GM23338 (cell line): Measurements from ENCODE around the gene LSP1. TPM values are rescaled to one million over a fixed set of nuclear protein-coding genes. Genes with fewer than 3 reads are reported as not detected.

Experiments
- ATAC-seq: fragments of 200-7000 bp; cut with Tn5 transposase; 3 replicates; pipeline ENCODE4 v1.9.1; 2020
- DNase-seq: peaks from one replicate; pipeline ENCODE4 v3.0.0-alpha.2; 2015; ENCODE audit warnings: low spot score
- H2AFZ ChIP-seq: fragments of 200-600 bp; sonication (generic); 2 replicates; pipeline ENCODE4 v1.8.0; 2016; ENCODE audit warnings: antibody characterized with exemption, mild to moderate bottlenecking, moderate library complexity
- H3F3A ChIP-seq: fragments of 200-600 bp; sonication (generic); replicated peaks from 2 replicates; pipeline ENCODE4 v1.8.0; 2017; ENCODE audit warnings: antibody characterized with exemption, mixed run types, low read depth
- H3K27ac ChIP-seq: fragments of 200-600 bp; sonication (generic); 2 replicates; pipeline ENCODE4 v1.6.1; 2016; ENCODE audit warnings: low read depth
- H3K27me3 ChIP-seq: fragments of 200-600 bp; sonication (generic); 2 replicates; pipeline ENCODE4 v1.8.0; 2016; ENCODE audit warnings: mild to moderate bottlenecking, mixed run types, moderate library complexity; ENCODE audit not compliant: insufficient read depth
- H3K36me3 ChIP-seq: fragments of 200-600 bp; sonication (generic); 2 replicates; pipeline ENCODE4 v1.8.0; 2016; ENCODE audit warnings: mild to moderate bottlenecking; ENCODE audit not compliant: insufficient read depth
- H3K4me1 ChIP-seq: fragments of 200-600 bp; sonication (generic); 2 replicates; pipeline ENCODE4 v1.8.0; 2016; ENCODE audit warnings: mild to moderate bottlenecking, moderate library complexity; ENCODE audit not compliant: insufficient read depth
- H3K4me2 ChIP-seq: fragments of 200-600 bp; sonication (generic); 2 replicates; pipeline ENCODE4 v1.7.1; 2017; ENCODE audit warnings: mixed run types
- H3K4me3 ChIP-seq: fragments of 200-600 bp; sonication (generic); 2 replicates; pipeline ENCODE4 v1.6.1; 2016; ENCODE audit warnings: mixed run types
- H3K79me2 ChIP-seq: fragments of 200-600 bp; sonication (generic); replicated peaks from 2 replicates; pipeline ENCODE4 v1.8.0; 2017; ENCODE audit warnings: mild to moderate bottlenecking; ENCODE audit not compliant: insufficient read depth
- H3K9me2 ChIP-seq: fragments of 200-600 bp; sonication (generic); 2 replicates; pipeline ENCODE4 v1.8.0; 2017; ENCODE audit not compliant: insufficient read depth
- H4K20me1 ChIP-seq: fragments of 200-600 bp; sonication (generic); replicated peaks from 2 replicates; pipeline ENCODE4 v1.8.0; 2017; ENCODE audit warnings: mild to moderate bottlenecking; ENCODE audit not compliant: insufficient read depth
- H3K27ac Mint-ChIP-seq: 2 replicates; pipeline ENCODE4 v1.8.0; 2020; ENCODE audit warnings: inconsistent platforms, mild to moderate bottlenecking, moderate library complexity, mixed read lengths
- H3K27me3 Mint-ChIP-seq: 3 replicates; pipeline ENCODE4 v1.8.0; 2022; ENCODE audit warnings: low read depth, mild to moderate bottlenecking, moderate library complexity, mixed read lengths, inconsistent platforms; ENCODE audit not compliant: insufficient read depth, poor library complexity
- H3K36me3 Mint-ChIP-seq: 3 replicates; pipeline ENCODE4 v1.8.0; 2021; ENCODE audit warnings: low read depth, mild to moderate bottlenecking, inconsistent platforms, moderate library complexity, mixed read lengths
- H3K4me1 Mint-ChIP-seq: 3 replicates; pipeline ENCODE4 v1.8.0; 2020; ENCODE audit warnings: mild to moderate bottlenecking, inconsistent platforms, mixed read lengths
- H3K4me3 Mint-ChIP-seq: 3 replicates; pipeline ENCODE4 v1.8.0; 2021; ENCODE audit warnings: moderate library complexity, mild to moderate bottlenecking, inconsistent platforms, mixed read lengths
- H3K9me3 Mint-ChIP-seq: 3 replicates; pipeline ENCODE4 v1.8.0; 2020; ENCODE audit warnings: moderate library complexity, mild to moderate bottlenecking, inconsistent platforms, mixed read lengths
- EZH2phosphoT487 ChIP-seq: fragments of 200-600 bp; sonication (generic); IDR thresholded peaks from one replicate; pipeline ENCODE4 v1.8.1; 2018; ENCODE audit warnings: antibody characterized with exemption; ENCODE audit not compliant: unreplicated experiment
- JUNB ChIP-seq: IDR thresholded peaks from one replicate; pipeline ENCODE4 v1.6.1; 2016; ENCODE audit warnings: antibody characterized with exemption; ENCODE audit not compliant: unreplicated experiment
- NANOG ChIP-seq: IDR thresholded peaks from 2 replicates; pipeline ENCODE4 v1.6.1; 2016; ENCODE audit warnings: antibody characterized with exemption, borderline replicate concordance
- POLR2AphosphoS5 ChIP-seq: IDR thresholded peaks from 2 replicates; pipeline ENCODE4 v1.6.1; 2016; ENCODE audit warnings: antibody characterized with exemption, low read depth
- REST ChIP-seq: IDR thresholded peaks from one replicate; pipeline ENCODE4 v1.6.1; 2018; ENCODE audit warnings: antibody characterized with exemption; ENCODE audit not compliant: unreplicated experiment
- STAT1 ChIP-seq: IDR thresholded peaks from one replicate; pipeline ENCODE4 v1.6.1; 2016; ENCODE audit warnings: antibody characterized with exemption; ENCODE audit not compliant: unreplicated experiment
- ZNF114 ChIP-seq: fragments of 250-450 bp; sonication (Bioruptor Pico); IDR thresholded peaks from 2 replicates; pipeline ENCODE4 v1.5.0; 2020; ENCODE audit warnings: mild to moderate bottlenecking, moderate library complexity
- polyA plus RNA-seq: library from polyadenylated mRNA; unstranded; fragments of >200 nt; fragmentation: Nextera tagmentation; extraction: Ambion mirVana; gene quantifications from 2 replicates; pipeline ENCODE4 v1.2.1, GENCODE V29; 2016
- total RNA-seq: library from RNA; depleted of rRNA; stranded (reverse); fragments of >200 nt; shearing (Covaris generic); gene quantifications from 2 replicates; pipeline ENCODE4 v1.2.3, GENCODE V29; 2014
- TF ChIP-seq, protein P1 (sequence below): fragments of 250-450 bp; sonication (Bioruptor Pico); IDR thresholded peaks from 2 replicates; pipeline ENCODE4 v1.5.0; 2020; ENCODE audit warnings: mild to moderate bottlenecking, moderate library complexity
- TF ChIP-seq, protein P2 (sequence below), 2 experiments: fragments of 200-600 bp in 1 of 2; sonication (generic) in 1 of 2; conservative IDR thresholded peaks; 2 replicates each; pipeline versions ENCODE4 v1.5.1 to v1.6.1; 2016 to 2017; ENCODE audit warnings: antibody characterized with exemption in 2 of 2, low read depth in 2 of 2, mild to moderate bottlenecking in 2 of 2, moderate library complexity in 1 of 2

LSP1 gene
- total and polyA plus RNA-seq, 2 experiments from 2014 or later = 0.84 TPM; not detected in 1

GRCh38 chr11:1805525-1805924, 47.4 kb upstream of the LSP1 start:
- H3K27me3 ChIP-seq = no peaks in the 10 kb centered on the region
- Mint-ChIP-seq H3K27ac (no peak overlapping the region), H3K9me3 (peaks cover 8% of the 10 kb centered on the region; the same call in 1 of the 3 replicates), H3K36me3 (no peaks in the 10 kb centered on the region), H3K4me3 (no peak overlapping the region), H3K27me3 (peaks cover 6% of the 10 kb centered on the region), H3K4me1 (peaks cover 6% of the 10 kb centered on the region)
- H3K27ac ChIP-seq = no peak overlapping the region
- no peak overlapping the region for H3K4me2 ChIP-seq
- H4K20me1 ChIP-seq = no peaks in the 10 kb centered on the region
- no peaks in the 10 kb centered on the region for H3K4me1 ChIP-seq
- no peaks in the 10 kb centered on the region for H3K9me2 ChIP-seq
- no peak overlapping the region for H2AFZ ChIP-seq
- no peaks in the 10 kb centered on the region for H3K36me3 ChIP-seq
- H3K79me2 ChIP-seq = no peaks in the 10 kb centered on the region
- no peak for ATAC-seq
- DNase-seq = no peak
- H3F3A ChIP-seq = no peaks in the 10 kb centered on the region
- TF ChIP-seq JUNB (no peak), REST (no peak), POLR2AphosphoS5 (no peak), ZNF114 (CRISPR knock-in tag) (no peak), NANOG (no peak), EZH2phosphoT487 (no peak), STAT1 (no peak)
- TF ChIP-seq, protein P1, sequence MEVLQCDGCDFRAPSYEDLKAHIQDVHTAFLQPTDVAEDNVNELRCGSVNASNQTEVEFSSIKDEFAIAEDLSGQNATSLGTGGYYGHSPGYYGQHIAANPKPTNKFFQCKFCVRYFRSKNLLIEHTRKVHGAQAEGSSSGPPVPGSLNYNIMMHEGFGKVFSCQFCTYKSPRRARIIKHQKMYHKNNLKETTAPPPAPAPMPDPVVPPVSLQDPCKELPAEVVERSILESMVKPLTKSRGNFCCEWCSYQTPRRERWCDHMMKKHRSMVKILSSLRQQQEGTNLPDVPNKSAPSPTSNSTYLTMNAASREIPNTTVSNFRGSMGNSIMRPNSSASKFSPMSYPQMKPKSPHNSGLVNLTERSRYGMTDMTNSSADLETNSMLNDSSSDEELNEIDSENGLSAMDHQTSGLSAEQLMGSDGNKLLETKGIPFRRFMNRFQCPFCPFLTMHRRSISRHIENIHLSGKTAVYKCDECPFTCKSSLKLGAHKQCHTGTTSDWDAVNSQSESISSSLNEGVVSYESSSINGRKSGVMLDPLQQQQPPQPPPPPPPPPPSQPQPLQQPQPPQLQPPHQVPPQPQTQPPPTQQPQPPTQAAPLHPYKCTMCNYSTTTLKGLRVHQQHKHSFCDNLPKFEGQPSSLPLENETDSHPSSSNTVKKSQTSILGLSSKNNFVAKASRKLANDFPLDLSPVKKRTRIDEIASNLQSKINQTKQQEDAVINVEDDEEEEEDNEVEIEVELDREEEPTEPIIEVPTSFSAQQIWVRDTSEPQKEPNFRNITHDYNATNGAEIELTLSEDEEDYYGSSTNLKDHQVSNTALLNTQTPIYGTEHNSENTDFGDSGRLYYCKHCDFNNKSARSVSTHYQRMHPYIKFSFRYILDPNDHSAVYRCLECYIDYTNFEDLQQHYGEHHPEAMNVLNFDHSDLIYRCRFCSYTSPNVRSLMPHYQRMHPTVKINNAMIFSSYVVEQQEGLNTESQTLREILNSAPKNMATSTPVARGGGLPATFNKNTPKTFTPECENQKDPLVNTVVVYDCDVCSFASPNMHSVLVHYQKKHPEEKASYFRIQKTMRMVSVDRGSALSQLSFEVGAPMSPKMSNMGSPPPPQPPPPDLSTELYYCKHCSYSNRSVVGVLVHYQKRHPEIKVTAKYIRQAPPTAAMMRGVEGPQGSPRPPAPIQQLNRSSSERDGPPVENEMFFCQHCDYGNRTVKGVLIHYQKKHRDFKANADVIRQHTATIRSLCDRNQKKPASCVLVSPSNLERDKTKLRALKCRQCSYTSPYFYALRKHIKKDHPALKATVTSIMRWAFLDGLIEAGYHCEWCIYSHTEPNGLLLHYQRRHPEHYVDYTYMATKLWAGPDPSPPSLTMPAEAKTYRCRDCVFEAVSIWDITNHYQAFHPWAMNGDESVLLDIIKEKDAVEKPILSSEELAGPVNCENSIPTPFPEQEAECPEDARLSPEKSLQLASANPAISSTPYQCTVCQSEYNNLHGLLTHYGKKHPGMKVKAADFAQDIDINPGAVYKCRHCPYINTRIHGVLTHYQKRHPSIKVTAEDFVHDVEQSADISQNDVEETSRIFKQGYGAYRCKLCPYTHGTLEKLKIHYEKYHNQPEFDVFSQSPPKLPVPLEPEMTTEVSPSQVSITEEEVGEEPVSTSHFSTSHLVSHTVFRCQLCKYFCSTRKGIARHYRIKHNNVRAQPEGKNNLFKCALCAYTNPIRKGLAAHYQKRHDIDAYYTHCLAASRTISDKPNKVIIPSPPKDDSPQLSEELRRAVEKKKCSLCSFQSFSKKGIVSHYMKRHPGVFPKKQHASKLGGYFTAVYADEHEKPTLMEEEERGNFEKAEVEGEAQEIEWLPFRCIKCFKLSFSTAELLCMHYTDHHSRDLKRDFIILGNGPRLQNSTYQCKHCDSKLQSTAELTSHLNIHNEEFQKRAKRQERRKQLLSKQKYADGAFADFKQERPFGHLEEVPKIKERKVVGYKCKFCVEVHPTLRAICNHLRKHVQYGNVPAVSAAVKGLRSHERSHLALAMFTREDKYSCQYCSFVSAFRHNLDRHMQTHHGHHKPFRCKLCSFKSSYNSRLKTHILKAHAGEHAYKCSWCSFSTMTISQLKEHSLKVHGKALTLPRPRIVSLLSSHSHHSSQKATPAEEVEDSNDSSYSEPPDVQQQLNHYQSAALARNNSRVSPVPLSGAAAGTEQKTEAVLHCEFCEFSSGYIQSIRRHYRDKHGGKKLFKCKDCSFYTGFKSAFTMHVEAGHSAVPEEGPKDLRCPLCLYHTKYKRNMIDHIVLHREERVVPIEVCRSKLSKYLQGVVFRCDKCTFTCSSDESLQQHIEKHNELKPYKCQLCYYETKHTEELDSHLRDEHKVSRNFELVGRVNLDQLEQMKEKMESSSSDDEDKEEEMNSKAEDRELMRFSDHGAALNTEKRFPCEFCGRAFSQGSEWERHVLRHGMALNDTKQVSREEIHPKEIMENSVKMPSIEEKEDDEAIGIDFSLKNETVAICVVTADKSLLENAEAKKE (CRISPR knock-in tag) = no peak
- TF ChIP-seq, protein P2, sequence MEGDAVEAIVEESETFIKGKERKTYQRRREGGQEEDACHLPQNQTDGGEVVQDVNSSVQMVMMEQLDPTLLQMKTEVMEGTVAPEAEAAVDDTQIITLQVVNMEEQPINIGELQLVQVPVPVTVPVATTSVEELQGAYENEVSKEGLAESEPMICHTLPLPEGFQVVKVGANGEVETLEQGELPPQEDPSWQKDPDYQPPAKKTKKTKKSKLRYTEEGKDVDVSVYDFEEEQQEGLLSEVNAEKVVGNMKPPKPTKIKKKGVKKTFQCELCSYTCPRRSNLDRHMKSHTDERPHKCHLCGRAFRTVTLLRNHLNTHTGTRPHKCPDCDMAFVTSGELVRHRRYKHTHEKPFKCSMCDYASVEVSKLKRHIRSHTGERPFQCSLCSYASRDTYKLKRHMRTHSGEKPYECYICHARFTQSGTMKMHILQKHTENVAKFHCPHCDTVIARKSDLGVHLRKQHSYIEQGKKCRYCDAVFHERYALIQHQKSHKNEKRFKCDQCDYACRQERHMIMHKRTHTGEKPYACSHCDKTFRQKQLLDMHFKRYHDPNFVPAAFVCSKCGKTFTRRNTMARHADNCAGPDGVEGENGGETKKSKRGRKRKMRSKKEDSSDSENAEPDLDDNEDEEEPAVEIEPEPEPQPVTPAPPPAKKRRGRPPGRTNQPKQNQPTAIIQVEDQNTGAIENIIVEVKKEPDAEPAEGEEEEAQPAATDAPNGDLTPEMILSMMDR (conservative IDR thresholded peaks at IDR 0.05; ENCODE audit: low read depth in 2 of 2) = no peak
- H3K4me3 ChIP-seq = no peak overlapping the region
